GM19452 (cell line): ENCODE data around the gene GFY.

Source experiments
- ATAC-seq: cut with Tn5 transposase; IDR thresholded peaks from one replicate; pipeline ENCODE4 v1.9.1; 2021; ENCODE audit not compliant: unreplicated experiment

The GFY gene

GRCh38 chr19:49428547-49429451 is 3.6 kb downstream of the GFY start:
- ATAC-seq = no peak

DNA sequence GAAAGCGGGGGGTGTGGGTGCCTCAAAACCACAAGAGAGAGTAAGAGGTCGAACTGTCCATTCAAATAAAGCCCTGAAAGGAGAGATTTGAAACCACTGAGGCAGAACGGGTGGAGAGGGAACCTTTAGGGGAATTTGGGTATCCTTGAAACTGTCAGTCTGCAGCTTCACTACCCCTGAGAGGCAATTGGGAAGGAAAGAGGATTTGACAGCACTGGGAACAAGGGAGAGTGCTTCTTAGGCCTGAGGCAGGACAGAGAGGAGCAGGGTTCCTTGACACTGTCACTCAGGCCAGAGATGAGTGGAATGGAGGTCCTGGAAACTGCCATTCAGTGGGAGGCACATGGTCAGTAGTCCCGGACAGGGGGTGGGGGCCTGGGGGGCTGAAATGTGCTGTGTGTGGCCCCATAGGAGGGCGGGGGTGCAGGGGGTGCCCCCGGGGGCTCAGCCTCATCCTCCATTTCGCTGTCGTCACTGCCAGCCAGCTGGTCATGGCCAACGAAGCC is 5.0 kb downstream of the GFY start:
- ATAC-seq = no peak

DNA sequence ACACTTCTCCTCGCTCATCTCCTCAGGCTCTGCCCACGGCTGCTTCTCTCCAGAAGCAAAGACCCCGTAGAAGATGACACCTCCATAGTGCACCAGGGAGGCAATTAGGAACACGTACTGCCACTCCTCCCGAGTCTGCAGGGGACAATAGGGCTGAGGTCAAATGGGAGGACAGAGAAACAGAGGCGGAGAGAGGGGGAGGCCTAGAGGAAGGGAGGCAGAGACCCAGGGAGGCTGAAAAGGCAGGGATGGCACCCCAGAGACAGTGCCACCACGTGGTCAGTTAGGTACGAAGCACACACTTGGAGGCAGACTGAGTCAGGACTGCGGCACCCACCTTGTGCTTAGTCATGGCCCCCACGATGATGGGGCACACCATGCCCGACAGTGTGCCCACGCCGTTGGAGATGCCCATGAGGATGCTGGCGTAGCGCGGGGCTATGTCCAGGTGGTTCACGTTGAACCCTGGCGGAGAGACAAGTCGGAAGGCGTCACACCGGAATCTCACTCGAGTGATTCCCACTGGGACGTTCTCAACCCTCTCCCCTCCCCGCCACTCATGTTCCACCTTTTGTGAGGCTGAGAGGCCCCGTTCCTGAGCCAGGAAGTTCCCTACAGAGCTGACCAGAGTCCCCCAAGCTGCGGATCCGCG is 5.6 kb downstream of the GFY start:
- no peak for ATAC-seq

DNA sequence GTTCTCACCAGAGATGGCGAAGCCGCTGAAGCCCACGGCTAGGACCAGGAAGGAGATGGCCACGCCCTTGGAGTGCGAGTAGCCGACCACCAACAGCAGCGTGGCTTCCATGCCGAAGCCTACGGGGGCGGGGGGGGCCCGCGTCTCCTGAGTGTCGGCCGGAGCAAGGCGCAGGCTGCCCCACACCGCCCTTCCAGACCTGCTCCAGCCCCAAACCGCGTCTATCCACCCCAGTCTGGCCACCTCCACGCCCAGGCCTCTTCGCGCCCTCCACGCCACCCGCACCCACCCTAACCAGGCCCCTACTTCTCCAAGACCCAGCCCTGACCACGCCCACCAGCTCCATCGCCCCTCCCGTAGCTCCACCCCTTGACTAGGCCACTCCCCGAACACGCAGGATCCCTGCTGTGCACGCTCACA is 6.2 kb downstream of the GFY start:
- no peak for ATAC-seq

DNA sequence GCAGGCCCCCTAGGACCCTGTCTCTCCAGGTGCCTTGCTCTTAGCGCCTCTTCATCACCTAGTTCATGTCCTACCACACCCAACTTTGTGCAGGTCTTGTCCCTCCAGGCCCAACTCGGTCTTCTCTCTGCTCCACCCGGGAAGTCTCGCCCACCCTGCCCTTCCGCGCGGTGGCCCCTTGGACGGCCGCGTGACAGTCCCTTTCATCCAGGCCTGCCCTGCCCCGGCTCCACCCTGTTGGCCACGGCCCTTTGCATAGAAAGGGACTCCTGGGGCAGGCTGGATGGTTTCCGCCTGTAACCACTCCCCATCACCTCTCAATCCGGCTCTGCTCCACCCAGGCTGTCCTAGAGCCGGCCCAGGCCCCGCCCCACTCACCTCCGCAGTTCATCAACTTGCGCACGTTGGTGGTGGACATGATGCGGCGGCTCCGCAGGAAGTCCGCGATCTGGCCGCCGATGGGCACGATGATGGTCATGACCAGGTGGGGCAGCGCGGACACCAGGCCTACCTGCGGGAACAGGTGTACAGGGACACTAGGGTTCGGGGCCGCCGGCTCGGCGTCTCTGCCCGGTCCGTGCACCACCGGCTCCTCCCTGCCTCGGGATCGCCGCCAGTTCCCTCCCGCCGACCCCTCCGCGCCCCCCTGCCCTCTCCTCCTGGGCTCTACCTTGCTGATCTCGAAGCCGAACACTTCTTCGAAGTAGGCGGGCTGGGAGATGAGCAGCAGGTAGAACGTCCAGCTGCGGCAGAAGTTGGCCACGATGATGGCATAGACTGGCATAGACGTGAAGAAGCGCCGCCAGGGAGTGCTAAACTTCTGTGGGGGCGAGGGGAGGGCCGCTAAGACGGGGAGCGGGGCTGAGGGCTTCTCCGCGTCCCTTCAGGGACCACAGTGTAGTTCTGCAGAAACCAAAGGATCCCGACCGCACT is 7.2 kb downstream of the GFY start:
- ATAC-seq = no peak

DNA sequence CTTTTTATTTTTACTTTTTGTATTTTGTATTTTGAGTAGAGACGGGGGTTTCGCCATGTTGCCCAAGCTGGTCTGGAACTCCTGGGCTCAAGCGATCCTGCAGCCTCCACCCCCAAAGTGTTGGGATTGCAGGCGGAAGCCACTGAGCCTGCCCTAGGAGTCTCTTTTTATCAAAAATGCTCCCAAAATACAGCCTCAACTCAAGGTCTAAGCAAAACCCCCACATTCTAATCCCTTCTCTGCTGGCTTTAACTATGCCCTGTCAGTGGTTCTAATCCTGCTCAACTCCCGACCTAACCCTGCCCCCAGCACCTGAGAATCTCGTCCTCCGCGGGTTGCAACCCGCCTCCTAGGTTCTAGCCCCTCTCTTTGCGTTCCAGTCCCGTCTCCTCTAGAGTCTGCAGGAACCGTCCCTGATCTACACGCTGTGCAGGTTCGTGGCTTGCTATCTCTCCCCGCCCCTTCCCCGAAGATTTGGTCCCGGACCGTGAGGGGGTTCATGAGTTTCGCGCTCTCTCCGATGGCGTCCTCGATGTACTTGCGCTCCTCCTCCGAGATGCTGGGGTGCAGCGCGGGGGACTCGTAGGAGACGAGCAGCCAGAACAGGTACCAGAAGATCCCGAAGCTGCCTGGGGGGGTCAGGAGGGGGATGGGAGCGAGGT is 8.2 kb downstream of the GFY start:
- ATAC-seq = no peak

DNA sequence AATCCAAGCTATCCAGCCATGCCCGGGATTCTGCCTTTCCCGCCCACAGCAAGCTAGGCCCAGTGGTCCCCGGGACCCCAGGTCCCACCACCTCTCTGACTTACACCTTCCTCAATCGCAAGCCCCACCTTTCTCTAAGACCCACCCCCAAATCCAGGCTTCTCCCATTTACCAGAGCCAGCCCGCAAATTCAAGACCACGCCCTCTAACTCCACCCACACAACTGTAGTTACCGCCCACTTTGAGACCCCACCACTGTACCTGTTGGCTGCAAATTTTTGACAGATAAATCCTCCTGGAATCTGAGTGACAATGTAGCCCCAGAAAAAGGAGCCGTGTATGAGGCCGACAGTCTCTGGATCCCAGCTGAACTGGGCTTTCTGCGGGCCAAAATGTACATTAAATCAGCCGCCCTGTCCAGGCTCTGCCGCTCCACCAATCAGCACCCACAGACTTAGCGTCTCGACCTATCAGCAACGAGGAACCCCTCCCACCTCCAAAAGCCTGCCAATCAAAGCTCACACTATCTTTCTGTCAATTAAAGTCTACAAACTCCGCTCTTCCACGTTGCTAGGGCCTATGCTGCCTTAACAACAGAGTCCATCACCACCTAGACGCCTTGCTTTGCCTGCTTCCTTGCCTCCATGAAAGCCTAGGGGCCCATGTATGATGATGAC is 9.9 kb downstream of the GFY start:
- no peak for ATAC-seq

GRCh38 chr19:49435670-49436069 is 10.5 kb downstream of the GFY start:
- ATAC-seq = no peak

GRCh38 chr19:49436381-49437017 is 11.3 kb downstream of the GFY start:
- ATAC-seq = no peak

GRCh38 chr19:49437231-49437630 is 12.0 kb downstream of the GFY start:
- no peak for ATAC-seq

GRCh38 chr19:49438261-49438660 is 13.1 kb downstream of the GFY start:
- no peak for ATAC-seq

DNA sequence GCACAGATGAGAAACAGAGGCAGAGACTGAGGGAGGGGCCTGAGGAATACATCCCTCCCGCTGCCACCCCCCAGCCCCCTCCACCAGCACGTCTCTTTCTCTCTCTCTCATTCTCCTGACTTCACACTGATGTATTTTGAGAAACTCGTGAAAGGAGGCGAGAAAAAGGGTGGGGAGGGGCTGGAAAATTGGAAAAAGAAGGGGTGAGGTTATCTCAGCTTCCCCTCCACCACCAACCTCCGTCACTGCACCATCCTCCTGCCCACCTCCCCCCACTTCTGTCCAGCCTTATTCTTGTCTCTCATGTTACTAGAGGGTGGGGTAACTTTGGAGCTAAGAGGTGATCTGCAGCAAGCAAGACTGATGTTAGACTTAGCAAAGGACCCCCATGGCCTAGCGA is 14.6 kb downstream of the GFY start:
- ATAC-seq = no peak

DNA sequence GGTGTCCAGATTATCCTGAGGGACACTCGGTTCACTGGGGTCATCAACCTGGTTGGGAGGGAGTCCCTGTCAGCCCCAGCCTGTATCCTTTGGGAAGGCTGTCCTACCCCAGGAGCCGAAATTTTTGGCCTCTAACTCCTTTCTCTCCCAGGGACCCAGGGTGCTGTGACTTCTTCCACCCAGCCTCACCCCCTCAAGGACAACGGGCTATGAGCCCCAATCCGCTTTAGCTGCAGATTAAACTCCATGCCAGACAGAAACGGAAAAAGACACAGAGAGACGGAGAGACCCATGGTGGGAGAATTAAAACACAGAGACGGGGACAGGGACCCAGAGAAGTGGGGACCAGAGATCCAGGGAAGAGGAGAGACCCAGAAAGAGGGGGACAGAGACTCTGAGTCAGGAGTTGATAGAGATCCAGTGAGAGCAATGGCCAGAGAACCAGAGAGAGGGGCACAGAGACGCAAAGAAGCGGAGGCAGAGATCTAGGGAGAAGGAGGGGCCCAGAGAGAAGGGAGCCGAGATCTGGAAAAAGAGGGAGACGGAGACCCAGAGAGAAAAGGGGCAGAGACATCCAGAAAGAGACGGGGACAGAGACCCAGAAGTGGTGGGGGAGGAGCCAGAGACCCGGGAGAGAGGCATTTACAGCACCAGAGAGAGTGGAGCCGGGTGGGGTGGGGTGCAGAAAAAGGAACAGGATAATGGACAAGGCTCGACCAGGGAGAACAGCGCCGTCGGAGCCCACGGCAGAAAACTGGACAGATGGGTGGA is 15.4 kb downstream of the GFY start:
- no peak for ATAC-seq

- ATAC-seq = no peak
Measured at GRCh38 chr19:49441210-49441959, 16.2 kb downstream of the GFY start, which contains the start of gene SLC17A7. SLC17A7 (minus strand) TSS chr19:49441527; CDS start chr19:49441379, 148 bp downstream.

GRCh38 chr19:49441960-49442350 is 16.8 kb downstream of the GFY start:
- no peak for ATAC-seq

- no peak for ATAC-seq
Measured at GRCh38 chr19:49442354-49442753, 17.2 kb downstream of the GFY start.

DNA sequence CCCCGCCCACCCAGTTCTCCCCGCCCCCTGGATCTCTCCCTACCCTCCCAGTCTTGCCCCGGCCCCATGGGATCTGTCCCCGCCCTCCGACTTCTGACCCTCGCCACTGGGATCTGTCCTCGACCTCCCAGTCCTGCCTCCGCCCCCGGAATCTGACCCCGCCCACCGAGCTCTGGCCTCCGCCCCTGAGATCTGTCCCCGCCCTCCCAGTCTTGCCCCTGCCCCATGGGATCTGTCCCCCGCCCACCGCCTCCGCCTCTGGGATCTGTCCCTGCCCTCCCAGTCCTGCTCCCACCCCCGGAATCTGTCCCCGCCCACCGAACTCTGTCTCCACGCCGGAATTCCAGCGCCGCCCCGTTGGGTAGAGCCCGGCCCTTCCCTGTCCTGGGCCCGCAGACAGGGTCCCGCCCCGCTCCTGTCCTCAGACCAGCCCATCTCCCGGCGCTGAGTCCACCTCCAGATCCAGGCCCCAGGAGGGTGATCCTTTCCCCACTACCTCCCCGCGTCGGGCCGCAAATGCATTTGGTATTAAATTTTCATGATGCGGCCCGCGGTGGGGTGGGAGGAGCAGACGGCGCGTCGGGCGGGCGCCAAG is 17.7 kb downstream of the GFY start:
- ATAC-seq = no peak
